Hematopoietic multipotent progenitor cell (in vitro differentiated cells): ENCODE data around the gene IL17F. TPM values are rescaled to one million over a fixed set of nuclear protein-coding genes. Genes with fewer than 3 reads are reported as not detected.
"Not testable (repeated sequence)": the region's sequence is repeated elsewhere in the genome, so short reads cannot be mapped to it uniquely, and the experiment has no call there.

Experiments
- DNase-seq, 3 donors: peaks; one replicate each; pipeline ENCODE4 v3.0.0-alpha.2; 2011 to 2015; ENCODE audit warnings: low read depth in 2 of 3, low spot score in 2 of 3
- total RNA-seq: library from RNA; depleted of rRNA; stranded (reverse); fragments of >200 nt; gene quantifications from one replicate; pipeline ENCODE4 v1.2.3, GENCODE V29; 2012

IL17F gene
- total RNA-seq, 1 donor: not detected

DNA sequence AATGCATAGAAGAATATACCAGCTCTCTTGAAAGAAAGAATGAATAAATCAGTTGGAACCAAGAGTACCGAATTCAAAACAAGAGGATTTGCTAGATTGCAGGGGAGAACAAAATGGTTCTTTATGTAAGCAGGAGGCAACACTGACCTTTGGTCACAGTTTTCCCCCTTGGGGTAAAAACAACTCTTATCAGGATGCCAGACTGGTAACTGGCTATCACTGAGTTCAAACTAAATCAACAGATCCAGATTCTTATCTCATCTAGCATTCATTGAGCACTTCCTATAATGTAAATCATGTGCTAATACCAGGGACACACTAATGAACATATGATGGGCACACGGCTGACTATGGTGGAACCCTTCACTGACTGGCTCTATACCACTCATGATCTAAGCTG, 4.8 kb upstream of the IL17F start:
- peak in 1 of 3 donors; percentile 25 for DNase-seq

DNA sequence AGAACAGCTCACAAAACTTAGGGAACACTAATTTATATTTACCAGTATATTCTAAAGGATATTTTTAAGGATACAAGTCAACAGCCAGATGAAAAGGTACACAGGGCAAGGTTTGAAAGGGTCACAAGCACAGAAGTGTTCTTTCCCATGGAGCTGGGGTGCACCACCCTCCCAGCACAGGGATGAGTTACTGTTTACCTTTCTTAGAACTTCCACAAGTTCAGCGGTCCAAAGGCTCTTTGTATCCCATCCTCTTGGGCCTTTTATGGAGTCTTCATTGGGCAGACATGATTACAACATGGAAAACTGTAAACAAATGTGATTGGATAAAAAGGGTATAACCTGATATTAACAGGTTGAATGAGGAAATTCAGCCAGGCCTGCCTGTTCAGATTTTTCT, 1.1 kb upstream of the IL17F start:
- DNase-seq: no peak

DNA sequence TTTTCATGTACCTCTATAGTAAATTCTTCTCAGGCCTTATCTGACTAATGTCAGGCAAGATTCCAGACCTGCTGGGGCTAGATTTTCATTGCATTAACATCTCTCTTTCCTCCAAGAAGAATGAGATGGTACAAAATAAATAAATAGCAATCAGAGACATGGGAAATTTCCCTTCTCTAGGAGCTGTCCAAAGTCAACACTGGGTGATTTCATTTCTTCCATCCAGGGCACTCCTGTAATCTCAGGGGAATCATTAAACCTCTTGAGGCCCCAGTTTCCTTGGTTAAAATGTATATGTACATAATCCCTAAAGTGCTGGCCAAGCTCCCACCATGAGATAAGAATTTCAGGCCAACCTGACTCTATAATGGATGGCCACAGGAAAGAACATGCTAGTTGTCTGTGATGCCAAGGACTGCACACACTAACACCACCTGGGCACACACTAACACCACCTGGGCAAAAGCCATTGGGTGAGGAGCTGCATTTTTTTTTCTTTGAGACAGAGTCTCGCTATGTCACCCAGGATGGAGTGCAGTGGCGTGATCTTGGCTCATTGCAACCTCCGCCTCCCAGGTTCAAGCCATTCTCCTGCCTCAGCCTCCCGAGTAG, 912 bp downstream of the IL17F start:
- no peak for DNase-seq

DNA sequence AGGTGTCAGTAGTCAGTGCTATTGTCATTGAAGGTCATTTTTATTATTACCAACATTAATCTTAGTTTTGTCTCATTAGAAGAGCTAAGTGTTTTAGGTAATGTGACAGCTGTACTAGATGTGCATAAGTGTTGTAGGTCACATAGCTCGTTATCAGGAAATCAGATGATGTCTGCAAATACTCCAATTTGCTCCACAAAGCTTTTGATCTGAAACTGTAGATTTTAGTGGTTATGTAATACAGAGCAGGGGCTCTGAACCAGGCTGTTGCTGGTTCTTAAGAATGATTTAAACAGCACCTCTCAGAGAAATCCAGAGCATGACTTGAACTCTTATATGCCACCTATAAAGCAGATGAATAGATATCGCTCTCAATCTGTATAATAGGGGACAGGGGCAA, 2.5 kb downstream of the IL17F start:
- DNase-seq: no peak

DNA sequence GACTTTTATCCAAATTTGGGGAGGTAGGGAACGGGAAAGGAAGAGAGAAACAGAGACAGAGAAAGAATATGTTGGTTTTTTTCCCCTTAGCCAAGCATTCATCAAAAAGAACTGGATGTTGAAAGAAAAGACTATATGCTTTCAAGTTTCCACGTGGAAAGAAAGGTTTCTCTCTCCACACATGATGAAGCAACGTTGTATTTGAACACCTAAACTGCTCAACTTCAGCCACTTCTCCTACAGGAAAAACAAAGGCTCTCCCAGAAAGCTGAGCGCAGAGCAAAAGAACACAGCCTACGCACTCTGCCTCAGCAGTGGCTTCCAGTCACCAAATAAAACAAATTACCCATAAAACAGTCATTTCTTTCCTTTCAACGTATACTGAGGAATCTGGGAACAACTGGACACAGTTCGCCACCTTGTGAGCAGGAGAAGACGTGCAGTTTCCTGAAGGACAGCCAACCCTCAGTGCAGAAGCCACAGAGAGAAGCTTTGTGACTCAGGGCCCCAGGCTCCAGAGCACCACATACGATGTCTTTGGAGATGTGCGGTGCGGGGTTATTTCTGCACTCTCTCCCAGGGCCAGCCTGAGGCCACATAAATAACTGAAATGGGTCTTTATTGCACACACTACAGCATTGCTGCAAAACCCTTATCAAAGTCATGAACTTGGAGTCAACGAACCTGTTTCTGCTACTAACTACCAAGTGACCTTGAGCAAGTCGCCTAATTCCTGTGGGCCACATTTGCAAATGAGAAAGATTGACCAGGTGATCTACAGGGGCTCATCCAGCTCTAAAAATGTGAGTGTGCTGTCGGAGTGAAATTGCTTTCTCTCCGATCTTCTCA, 10.1 kb downstream of the IL17F start:
- DNase-seq: peak in 1 of 3 donors; percentile 44

DNA sequence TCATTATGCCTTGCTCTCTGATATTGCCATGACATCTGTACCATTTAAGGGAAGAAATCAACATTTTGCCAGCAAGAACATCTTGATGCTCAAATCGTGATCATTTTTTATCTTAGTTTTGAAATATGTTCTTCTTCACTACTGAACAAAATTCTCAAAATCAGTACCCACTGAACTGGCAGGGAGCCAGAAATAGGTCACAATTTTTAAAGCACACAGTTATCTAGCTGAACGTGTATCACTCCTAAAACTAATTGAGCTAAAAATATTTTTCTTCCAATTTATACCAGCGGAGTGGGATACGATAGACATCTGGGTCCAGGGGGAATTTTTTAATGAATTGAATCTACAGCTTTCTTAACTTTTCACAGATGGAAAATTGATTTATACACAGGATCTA, 11.3 kb downstream of the IL17F start:
- no peak for DNase-seq

DNA sequence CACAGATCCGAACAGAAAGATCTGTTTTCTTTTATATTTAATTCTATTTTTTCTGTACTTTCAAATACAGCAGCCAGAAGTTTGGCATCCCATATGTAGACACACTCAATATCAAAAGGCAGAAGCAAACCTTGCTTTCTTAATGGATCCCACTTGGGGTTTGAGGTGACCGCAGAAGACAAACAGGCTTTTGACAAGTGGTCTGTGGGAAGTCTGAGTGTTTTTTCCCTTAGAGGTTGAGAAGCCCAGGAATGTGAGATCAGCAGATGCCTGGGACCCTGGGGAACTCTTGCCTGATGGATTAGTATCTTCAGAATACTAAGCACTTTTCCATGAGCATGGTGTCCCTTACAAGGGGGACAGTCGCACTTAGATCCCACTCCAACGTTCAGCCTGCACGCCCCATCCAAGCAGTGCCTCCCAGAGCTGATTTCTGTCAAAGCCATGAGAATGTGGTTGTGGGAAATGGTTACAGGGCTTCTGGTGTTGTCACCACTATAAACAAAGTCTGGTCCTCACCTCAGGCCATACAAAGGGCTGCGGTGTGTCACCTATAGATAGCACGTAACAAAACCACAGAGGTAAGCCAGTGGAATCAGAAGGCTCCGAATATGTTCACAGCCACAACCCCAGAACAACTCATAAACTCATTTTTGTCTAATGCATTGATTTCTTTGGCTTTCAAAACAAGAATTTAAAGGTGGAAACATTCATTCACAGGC, 12.7 kb downstream of the IL17F start:
- DNase-seq: no peak

DNA sequence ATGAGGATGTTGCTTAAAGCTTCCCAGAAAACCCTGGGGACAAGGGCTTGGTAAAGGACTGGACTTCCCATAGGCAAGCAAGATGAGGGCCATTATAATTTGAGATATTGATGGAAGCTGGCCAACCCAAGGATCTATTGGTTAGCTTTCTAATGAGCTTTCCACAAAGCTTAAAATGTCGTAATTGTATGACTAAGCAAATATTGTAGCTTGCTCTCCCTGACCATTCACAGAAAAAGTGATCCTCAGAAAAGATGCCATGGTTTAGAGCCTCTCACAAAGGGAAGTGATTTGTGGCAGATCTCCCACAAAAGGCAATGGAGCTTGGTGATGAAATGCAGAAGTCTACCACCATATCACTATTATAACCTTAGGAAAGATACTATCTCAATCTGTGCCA, 13.6 kb downstream of the IL17F start:
- DNase-seq: no peak

DNA sequence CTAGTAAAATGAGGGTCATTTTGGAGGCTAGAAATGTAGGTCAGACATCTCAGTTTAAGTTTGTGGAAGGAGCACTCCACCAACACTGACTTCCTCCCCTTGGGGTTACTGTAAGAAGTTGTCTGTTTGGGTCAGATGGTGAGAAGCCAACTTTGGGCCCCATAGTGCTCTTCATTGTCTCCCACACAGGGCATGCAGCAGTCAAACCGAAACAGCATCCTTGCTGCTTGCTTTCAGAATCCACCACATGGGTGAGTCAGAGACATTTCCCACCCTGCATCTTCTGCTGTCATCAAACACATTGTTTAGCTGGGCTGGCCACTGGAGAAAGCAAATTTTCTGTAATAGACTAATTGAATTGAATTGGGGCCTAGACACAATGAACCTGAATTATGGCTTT, 16.8 kb downstream of the IL17F start:
- DNase-seq: no peak

DNA sequence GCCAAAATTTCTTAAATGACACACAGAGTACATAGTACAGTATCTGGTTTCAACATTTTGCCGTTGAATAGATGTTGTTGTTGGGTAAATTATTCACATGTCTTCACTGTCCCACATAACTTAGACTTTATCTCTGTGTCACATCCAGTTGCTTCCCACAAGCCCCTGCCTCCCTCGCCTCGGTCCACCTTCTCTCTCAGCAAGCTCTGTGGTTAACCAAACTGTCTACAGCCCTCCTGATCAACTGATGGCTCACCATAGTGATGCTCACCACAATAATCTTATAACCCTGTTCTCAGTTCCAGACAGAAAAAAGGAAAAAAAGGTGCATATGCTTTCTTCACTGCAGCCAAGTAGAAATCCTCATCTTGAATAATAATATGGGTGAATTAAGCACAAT, 23.0 kb downstream of the IL17F start:
- peak in 2 of 3 donors; percentile 59 to 91 for DNase-seq

DNA sequence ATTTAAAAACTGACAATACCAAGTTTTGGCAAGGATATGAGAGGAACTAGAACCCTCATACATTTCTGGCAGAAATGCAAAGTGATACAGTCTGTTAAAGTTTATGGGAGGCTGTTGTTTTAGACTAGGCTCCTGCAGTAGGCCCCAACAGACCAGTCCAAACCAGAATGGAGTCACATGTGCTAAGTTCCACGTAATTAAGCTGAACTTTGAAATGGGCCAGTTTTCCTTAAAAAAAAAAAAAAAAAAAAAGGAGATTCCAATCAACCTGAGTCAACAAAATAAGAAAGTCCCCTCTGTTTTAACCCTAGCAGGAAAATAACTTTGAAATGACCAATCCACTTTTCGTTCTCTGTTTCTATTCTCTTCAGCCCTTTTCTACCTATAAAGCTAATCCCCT, 26.5 kb downstream of the IL17F start:
- DNase-seq: no peak

DNA sequence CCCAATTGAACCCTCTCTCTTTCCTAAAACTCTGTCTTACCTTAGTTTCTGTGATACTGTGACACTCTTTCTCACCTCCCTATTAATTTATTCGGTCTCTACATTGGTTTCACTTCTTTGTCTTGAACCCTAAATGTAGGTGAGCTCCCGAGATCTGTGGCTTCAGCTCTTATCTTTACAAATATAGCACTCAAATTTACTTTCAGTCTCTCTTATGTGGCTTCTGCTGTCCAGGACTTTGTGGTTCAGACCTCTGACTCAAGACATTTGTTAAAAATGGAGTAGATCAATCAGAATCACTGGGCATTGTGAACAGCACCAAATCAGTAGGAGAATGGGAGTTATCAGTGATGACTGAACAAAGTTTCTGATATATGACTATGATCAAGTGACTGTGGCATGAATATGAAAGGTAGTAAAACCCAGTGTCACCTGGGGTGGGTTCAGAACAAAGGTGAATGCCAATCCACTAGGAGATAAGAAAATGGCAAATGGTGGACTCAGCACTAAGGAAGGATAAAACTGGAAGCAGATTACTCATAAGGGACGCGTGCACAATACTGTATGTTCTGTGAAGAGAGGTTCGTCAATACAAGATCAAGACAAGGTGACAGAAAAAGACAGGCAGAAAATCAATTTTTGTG, 27.2 kb downstream of the IL17F start:
- DNase-seq: no peak

DNA sequence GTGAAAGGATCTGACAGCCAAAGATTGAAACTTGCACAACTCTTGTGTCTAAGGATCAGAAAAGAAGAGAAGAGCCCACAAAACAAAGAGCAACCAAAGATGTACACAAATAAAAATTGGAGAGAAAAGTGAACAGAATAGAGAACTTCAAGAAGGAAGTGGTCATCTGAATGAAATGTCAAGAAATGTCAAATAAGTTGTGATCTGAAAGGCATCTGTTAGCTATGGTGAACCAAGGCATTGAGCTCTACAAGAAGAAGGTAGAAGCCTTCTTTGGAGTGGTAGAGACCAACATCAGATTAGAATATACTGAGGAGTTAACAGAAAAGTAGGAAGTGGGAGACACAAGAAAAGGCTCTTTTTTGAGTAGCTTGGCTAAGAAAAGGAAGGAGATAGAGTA, 28.5 kb downstream of the IL17F start:
- peak in 1 of 3 donors; percentile 19 for DNase-seq

DNA sequence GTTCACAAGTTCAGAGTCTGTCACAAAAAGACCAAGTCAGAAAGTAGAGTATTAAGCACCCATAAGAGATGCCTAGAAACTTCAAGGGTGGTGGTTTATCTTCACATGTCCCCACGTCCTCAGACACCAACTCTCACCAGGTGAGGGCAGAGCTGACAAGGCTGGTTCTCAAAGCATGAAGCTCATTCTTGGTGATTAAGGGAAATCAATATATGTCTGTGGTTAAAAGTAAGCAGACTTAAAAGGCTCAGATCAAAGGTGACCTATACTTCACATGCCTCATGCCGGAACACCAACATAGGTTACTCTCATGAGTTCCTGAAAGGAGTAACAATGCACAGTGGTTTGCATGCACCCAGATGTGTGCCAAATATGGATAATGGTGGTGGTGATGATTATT, 31.2 kb downstream of the IL17F start:
- DNase-seq: no peak

DNA sequence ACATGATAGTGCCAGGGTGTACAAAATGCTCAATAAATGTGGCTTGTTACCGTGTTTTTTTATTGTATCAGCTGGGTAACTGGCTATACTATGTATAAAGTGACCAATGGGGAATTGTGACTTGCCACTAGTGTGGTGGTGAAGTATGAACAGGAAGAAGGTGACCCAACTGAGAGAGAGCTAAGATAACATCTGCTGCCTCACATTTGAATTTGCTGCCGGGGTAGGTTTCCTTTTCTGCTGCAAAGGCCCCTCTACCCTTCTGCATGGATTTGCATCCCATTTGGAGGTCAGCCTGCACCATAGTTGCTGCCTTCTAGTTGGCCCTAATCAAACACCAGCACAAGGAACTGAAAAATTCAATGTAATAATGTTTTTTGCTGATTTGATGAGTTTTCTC, 34.1 kb downstream of the IL17F start:
- DNase-seq: no peak

DNA sequence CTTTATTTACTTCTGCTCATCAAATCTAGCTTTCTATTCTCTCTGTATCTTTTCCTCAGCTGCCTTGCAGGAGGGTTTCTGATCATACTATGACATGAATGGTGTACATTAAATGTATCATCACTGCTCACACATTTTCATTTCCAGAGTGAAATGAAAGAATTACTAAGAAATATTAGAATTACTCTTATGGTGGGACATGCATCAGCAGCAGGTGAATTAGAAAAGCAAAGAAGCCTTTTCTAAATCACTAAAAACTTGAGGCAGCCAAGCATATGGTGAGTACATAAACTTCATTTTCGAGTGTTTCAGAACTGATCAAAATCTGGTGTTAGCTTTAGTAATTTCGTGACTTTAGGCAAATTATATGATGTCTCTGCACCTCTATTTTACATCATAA, 34.5 kb downstream of the IL17F start:
- no peak for DNase-seq

DNA sequence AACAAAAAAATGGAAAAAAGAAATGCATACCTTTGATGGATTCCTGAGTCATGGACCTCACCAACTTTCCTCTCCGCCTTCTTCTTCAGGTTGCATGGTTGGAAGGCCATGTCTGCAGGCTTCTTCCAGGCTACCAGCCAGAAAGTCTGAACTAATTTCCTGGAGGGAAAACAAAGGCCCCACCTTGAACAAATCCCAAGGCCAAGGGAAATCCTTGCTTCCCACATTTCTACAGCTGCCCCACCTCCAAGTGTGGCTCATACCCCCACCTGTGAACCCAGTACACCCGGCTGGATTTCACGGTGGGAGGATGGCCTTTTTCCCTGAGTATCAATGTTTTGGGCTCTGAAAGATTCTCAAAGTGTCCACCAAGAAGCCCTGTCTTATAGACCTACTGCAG, 35.7 kb downstream of the IL17F start:
- DNase-seq: no peak

DNA sequence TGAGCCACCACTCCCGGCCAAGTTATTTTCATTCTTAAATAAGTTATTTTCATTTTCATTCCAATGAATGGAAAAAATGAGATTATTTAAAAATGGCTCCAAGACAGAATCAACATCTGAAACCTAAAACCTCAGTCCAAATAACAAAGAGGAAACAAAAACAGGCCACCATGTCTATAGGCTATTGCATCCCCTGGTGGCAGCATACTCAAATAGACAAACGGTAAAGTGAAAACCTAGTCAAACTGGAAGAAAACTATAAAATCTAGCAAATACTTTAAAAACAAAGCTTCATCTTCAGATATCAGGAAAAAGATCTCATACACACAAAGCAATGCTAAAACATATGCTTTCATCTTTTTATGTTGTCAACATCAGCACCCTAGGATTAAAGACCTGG, 37.2 kb downstream of the IL17F start:
- no peak for DNase-seq

DNA sequence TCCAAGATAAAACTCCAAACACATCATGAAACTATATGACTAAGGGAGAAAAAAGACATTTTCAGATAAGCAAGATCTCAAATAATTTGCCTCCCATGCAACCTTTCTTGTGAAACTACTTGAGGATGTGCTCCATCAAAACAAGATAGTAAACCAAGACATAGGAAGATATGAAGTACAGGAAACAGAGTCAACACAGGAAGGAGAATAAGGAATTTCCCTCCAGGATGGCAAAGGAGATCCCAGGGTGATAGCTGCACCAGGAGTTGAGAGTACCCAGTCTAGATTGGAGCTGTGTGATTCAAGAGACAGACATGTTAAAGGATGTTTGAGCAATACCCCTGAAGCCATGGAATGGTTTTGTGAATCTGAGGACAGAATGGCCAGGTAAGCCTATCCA, 42.8 kb downstream of the IL17F start:
- DNase-seq: no peak

DNA sequence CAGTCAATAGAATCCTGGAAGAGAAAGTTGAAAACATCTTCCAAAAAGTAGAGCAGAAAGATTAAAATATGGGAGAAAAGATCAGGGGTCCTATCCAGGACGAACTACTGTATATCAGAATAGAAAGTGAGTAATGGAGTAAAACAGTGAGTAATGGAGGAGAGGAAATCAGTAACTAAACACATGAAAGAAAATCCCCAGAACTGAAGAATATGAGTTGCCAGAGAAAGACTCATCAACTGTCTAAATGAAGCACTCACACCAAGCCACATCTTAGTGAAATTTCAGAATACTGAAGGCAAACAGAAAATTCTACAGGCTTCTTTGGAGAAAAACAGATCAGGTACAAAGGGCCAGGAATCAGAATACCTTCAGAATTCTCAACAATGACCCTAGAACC, 43.3 kb downstream of the IL17F start:
- no peak for DNase-seq

DNA sequence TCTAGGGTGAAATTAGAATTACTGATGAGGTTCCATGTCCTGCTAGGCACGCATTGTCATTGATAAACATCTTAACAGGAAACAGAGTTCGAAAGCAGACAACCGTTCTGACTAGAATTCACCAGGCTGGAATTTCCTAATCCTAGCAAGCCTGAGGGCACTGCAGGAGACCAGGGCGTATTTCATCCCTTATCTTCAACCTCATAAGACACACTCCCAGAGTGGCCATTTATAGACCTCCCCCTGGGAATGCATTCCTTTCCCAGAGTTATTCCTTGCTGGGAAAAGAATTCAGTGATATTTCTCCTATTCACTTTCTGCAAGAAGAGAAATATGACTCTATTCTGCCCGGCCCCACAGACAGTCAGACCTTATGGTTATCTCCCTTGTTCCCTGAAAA, 44.2 kb downstream of the IL17F start:
- not testable (repeated sequence) for DNase-seq
